H9 (cell line): ENCODE measurements around the gene HSPA4. TPM values are rescaled to one million over a fixed set of nuclear protein-coding genes. Genes with fewer than 3 reads are reported as not detected.

ENCODE experiments used
- DNase-seq: peaks from one replicate; pipeline ENCODE4 v3.0.0-alpha.2; 2017
- H2AFZ ChIP-seq: one replicate; pipeline ENCODE4 v1.6.1; 2013; ENCODE audit warnings: mild to moderate bottlenecking, low read length, control low read depth, moderate library complexity
- H2AK5ac ChIP-seq: 2 replicates; pipeline ENCODE4 v1.6.1; 2013; ENCODE audit warnings: low read length, control low read depth, mixed read lengths; ENCODE audit not compliant: insufficient read length
- H2BK120ac ChIP-seq: one replicate; pipeline ENCODE4 v1.6.1; 2013; ENCODE audit warnings: low read depth, mild to moderate bottlenecking, low read length, control low read depth, inconsistent platforms; ENCODE audit not compliant: poor library complexity, severe bottlenecking
- H2BK12ac ChIP-seq: 2 replicates; pipeline ENCODE4 v1.6.1; 2013; ENCODE audit warnings: low read length, control low read depth, mixed read lengths, low read depth; ENCODE audit not compliant: insufficient read length
- H2BK15ac ChIP-seq: 2 replicates; pipeline ENCODE4 v1.6.1; 2013; ENCODE audit warnings: low read depth, low read length, control low read depth
- H2BK20ac ChIP-seq: one replicate; pipeline ENCODE4 v1.6.1; 2013; ENCODE audit warnings: low read depth, mild to moderate bottlenecking, low read length, control low read depth, inconsistent platforms; ENCODE audit not compliant: poor library complexity, severe bottlenecking
- H2BK5ac ChIP-seq: 2 replicates; pipeline ENCODE4 v1.6.1; 2013; ENCODE audit warnings: low read length, control low read depth, mixed read lengths; ENCODE audit not compliant: insufficient read length
- H3K14ac ChIP-seq: 2 replicates; pipeline ENCODE4 v1.6.1; 2013; ENCODE audit warnings: low read length, control low read depth; ENCODE audit not compliant: insufficient read depth
- H3K18ac ChIP-seq: 2 replicates; pipeline ENCODE4 v1.6.1; 2013; ENCODE audit warnings: low read depth, mild to moderate bottlenecking, mixed read lengths, low read length, control low read depth; ENCODE audit not compliant: insufficient read length
- H3K23ac ChIP-seq: 2 replicates; pipeline ENCODE4 v1.6.1; 2013; ENCODE audit warnings: low read length, control low read depth, mixed read lengths, low read depth; ENCODE audit not compliant: insufficient read length
- H3K23me2 ChIP-seq: 2 replicates; pipeline ENCODE4 v1.6.1; 2013; ENCODE audit warnings: low read depth, mild to moderate bottlenecking, mixed read lengths, low read length, control low read depth; ENCODE audit not compliant: insufficient read length, poor library complexity, severe bottlenecking
- H3K27ac ChIP-seq: 2 replicates; pipeline ENCODE4 v1.5.1; 2013; ENCODE audit warnings: low read length, control low read depth, mixed read lengths, low read depth; ENCODE audit not compliant: insufficient read length
- H3K27me3 ChIP-seq: 2 replicates; pipeline ENCODE4 v1.6.1; 2013; ENCODE audit warnings: low read length, control low read depth, inconsistent platforms; ENCODE audit not compliant: insufficient read depth
- H3K4ac ChIP-seq: 2 replicates; pipeline ENCODE4 v1.6.1; 2013; ENCODE audit warnings: low read depth, mild to moderate bottlenecking, control low read depth, inconsistent platforms, low read length, moderate library complexity
- H3K4me1 ChIP-seq: 2 replicates; pipeline ENCODE4 v1.6.1; 2013; ENCODE audit warnings: low read length, control low read depth, inconsistent platforms; ENCODE audit not compliant: insufficient read depth
- H3K4me2 ChIP-seq: 2 replicates; pipeline ENCODE4 v1.6.1; 2013; ENCODE audit warnings: low read length, control low read depth, mixed read lengths; ENCODE audit not compliant: insufficient read length, insufficient read depth
- H3K56ac ChIP-seq: 2 replicates; pipeline ENCODE4 v1.6.1; 2013; ENCODE audit warnings: low read depth, mild to moderate bottlenecking, mixed read lengths, low read length, control low read depth; ENCODE audit not compliant: insufficient read length
- H3K79me1 ChIP-seq: 2 replicates; pipeline ENCODE4 v1.6.1; 2013; ENCODE audit warnings: low read depth, mild to moderate bottlenecking, moderate library complexity, low read length, control low read depth, inconsistent platforms; ENCODE audit not compliant: insufficient read depth, poor library complexity, severe bottlenecking
- H3K79me2 ChIP-seq: 2 replicates; pipeline ENCODE4 v1.6.1; 2013; ENCODE audit warnings: low read length, control low read depth, inconsistent platforms; ENCODE audit not compliant: insufficient read depth
- H3K9ac ChIP-seq: 2 replicates; pipeline ENCODE4 v1.6.1; 2013; ENCODE audit warnings: low read length, control low read depth, mixed read lengths; ENCODE audit not compliant: insufficient read length; ENCODE audit errors: extremely low read depth
- H3K9me3 ChIP-seq: one replicate; pipeline ENCODE4 v1.6.1; 2013; ENCODE audit warnings: low read depth, low read length, inconsistent platforms; ENCODE audit not compliant: control insufficient read depth
- H3T11ph ChIP-seq: one replicate; pipeline ENCODE4 v1.6.1; 2013; ENCODE audit warnings: mild to moderate bottlenecking, low read length, control low read depth, inconsistent platforms
- H4K20me1 ChIP-seq: one replicate; pipeline ENCODE4 v1.6.1; 2013; ENCODE audit not compliant: control insufficient read depth, insufficient read length, insufficient read depth
- H4K5ac ChIP-seq: 2 replicates; pipeline ENCODE4 v1.6.1; 2013; ENCODE audit warnings: low read depth, mild to moderate bottlenecking, mixed read lengths, low read length, control low read depth; ENCODE audit not compliant: insufficient read length
- H4K8ac ChIP-seq: replicated peaks from 2 replicates; pipeline ENCODE4 v1.6.1; 2013; ENCODE audit warnings: low read length, control low read depth, mixed read lengths, low read depth; ENCODE audit not compliant: insufficient read length
- H4K91ac ChIP-seq: 2 replicates; pipeline ENCODE4 v1.6.1; 2013; ENCODE audit warnings: low read depth, mild to moderate bottlenecking, moderate library complexity, mixed read lengths, low read length, control low read depth; ENCODE audit not compliant: insufficient read length
- H3K27ac Mint-ChIP-seq, 3 experiments: 2 replicates in 2 of 3; 3 replicates in 1 of 3; pipeline ENCODE4 v1.8.0; 2020 to 2021; ENCODE audit warnings: mixed read lengths in 3 of 3, mild to moderate bottlenecking in 1 of 3, moderate library complexity in 1 of 3
- H3K27me3 Mint-ChIP-seq: 2 replicates; pipeline ENCODE4 v1.8.0; 2021; ENCODE audit warnings: low read depth, mild to moderate bottlenecking, moderate library complexity, mixed read lengths
- H3K36me3 Mint-ChIP-seq, 3 experiments: 2 replicates in 2 of 3; 3 replicates in 1 of 3; pipeline ENCODE4 v1.8.0; 2020 to 2021; ENCODE audit warnings: low read depth in 3 of 3, mixed read lengths in 3 of 3; ENCODE audit not compliant: insufficient read depth in 1 of 3
- H3K4me1 Mint-ChIP-seq, 2 experiments: 2 replicates each; pipeline ENCODE4 v1.8.0; 2020; ENCODE audit warnings: mixed read lengths in 2 of 2
- H3K4me3 Mint-ChIP-seq, 2 experiments: 2 replicates in 1 of 2; 3 replicates in 1 of 2; pipeline ENCODE4 v1.8.0; 2020 to 2021; ENCODE audit warnings: mild to moderate bottlenecking in 2 of 2, mixed read lengths in 2 of 2, moderate library complexity in 1 of 2
- H3K9me3 Mint-ChIP-seq, 2 experiments: 2 replicates in 1 of 2; 3 replicates in 1 of 2; pipeline ENCODE4 v1.8.0; 2020; ENCODE audit warnings: mild to moderate bottlenecking in 2 of 2, mixed read lengths in 2 of 2, moderate library complexity in 1 of 2
- WGBS: extraction: QIAGEN DNeasy Blood & Tissue Kit; methylation state at CpG from one replicate; pipeline ENCODE4 v1.1.7; 2013; ENCODE audit warnings: missing lambda C conversion rate, low lambda C conversion rate, mixed read lengths; ENCODE audit not compliant: insufficient read length; ENCODE audit errors: extremely low coverage; 5-methylcytosine and 5-hydroxymethylcytosine counted together
- total RNA-seq: library from RNA; stranded (reverse); gene quantifications from 2 replicates; pipeline ENCODE4 v1.2.1, GENCODE V29; 2021
- TF ChIP-seq, protein P1 (sequence below): fragments of 200-600 bp; sonication (generic); conservative IDR thresholded peaks from 3 replicates; pipeline ENCODE4 v1.8.0; 2021; ENCODE audit warnings: antibody characterized with exemption, mild to moderate bottlenecking

The HSPA4 gene
- total RNA-seq, 1 experiment from 2014 or later: 293 TPM

DNA sequence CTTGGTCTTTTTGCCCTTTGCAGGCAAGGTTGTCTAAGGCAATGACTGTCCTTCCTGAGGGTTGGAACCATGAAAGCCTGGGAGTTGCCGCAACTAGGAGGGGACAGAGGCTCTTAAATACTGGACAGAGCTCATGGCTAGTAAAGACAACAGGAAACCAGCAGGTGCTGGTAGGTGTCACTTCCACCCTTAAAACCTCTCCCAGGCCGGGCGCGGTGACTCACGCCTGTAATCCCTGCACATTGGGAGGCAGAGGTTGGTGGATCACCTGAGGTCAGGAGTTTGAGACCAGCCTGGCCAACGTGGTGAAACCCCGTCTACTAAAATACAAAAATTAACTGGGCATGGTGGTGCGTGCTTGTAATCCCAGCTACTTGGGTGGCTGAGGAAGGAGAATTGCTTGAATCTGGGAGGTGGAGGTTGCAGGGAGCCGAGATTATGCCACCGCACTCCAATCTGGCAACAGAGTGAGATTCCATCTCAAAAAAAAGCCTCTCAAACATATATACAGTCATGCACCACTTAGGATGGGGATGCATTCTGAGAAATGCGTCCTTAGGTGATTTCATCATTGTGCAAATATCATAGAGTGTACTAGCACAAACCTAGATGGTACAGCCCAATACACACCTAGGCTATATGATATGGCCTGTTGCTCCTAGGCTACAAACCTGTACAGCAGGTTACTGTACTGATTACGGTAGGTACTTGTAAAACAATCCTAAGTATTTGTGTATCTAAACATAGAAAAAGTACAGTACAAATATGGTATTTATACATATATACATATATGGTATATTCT is 102.7 kb downstream of the HSPA4 start:
- Histone ChIP-seq H4K5ac (no peak overlapping the region), H3K56ac (no peak overlapping the region), H4K20me1 (no peaks in the 10 kb centered on the region), H2BK120ac (no peak overlapping the region), H3K9me3 (no peaks in the 10 kb centered on the region), H3K18ac (no peak overlapping the region), H2BK15ac (no peak overlapping the region), H3K23me2 (no peaks in the 10 kb centered on the region), H3K14ac (no peak overlapping the region), H2AFZ (no peak overlapping the region), H3K4me2 (no peak overlapping the region), H2BK20ac (no peak overlapping the region), H3K79me1 (no peaks in the 10 kb centered on the region), H2BK5ac (no peak overlapping the region), H3K4me1 (no peaks in the 10 kb centered on the region), H3K27me3 (no peaks in the 10 kb centered on the region), H3K9ac (no peak overlapping the region), H3K79me2 (no peaks in the 10 kb centered on the region), H3K27ac (no peak overlapping the region), H3K23ac (no peak overlapping the region), H2AK5ac (no peak overlapping the region), H4K91ac (no peak overlapping the region), H2BK12ac (no peak overlapping the region), H3T11ph (no peak overlapping the region), H4K8ac (no peak overlapping the region), H3K4ac (no peak overlapping the region)
- no peaks in the 10 kb centered on the region for H3K4me1 Mint-ChIP-seq
- H3K9me3 Mint-ChIP-seq: no peaks in the 10 kb centered on the region
- H3K27me3 Mint-ChIP-seq: peaks cover 5% of the 10 kb centered on the region; the same call in 1 of the 2 replicates
- no peak for DNase-seq
- no peak overlapping the region for H3K4me3 Mint-ChIP-seq
- no peaks in the 10 kb centered on the region for H3K36me3 Mint-ChIP-seq
- no peak overlapping the region for H3K27ac Mint-ChIP-seq
- no CpG with 5 or more reads among the region's 12 CpGs for WGBS
- TF ChIP-seq, protein P1, sequence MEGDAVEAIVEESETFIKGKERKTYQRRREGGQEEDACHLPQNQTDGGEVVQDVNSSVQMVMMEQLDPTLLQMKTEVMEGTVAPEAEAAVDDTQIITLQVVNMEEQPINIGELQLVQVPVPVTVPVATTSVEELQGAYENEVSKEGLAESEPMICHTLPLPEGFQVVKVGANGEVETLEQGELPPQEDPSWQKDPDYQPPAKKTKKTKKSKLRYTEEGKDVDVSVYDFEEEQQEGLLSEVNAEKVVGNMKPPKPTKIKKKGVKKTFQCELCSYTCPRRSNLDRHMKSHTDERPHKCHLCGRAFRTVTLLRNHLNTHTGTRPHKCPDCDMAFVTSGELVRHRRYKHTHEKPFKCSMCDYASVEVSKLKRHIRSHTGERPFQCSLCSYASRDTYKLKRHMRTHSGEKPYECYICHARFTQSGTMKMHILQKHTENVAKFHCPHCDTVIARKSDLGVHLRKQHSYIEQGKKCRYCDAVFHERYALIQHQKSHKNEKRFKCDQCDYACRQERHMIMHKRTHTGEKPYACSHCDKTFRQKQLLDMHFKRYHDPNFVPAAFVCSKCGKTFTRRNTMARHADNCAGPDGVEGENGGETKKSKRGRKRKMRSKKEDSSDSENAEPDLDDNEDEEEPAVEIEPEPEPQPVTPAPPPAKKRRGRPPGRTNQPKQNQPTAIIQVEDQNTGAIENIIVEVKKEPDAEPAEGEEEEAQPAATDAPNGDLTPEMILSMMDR: no peak
